ENCODE results near the gene AKR1A1. TPM values are rescaled to one million over a fixed set of nuclear protein-coding genes. Genes with fewer than 3 reads are reported as not detected.

AKR1A1 gene
- polyA plus RNA-seq, 1 experiment: 188 TPM

GRCh38 chr1:45607404-45608074 is 56.9 kb downstream of the AKR1A1 start:
- TF ChIP-seq, protein P1, sequence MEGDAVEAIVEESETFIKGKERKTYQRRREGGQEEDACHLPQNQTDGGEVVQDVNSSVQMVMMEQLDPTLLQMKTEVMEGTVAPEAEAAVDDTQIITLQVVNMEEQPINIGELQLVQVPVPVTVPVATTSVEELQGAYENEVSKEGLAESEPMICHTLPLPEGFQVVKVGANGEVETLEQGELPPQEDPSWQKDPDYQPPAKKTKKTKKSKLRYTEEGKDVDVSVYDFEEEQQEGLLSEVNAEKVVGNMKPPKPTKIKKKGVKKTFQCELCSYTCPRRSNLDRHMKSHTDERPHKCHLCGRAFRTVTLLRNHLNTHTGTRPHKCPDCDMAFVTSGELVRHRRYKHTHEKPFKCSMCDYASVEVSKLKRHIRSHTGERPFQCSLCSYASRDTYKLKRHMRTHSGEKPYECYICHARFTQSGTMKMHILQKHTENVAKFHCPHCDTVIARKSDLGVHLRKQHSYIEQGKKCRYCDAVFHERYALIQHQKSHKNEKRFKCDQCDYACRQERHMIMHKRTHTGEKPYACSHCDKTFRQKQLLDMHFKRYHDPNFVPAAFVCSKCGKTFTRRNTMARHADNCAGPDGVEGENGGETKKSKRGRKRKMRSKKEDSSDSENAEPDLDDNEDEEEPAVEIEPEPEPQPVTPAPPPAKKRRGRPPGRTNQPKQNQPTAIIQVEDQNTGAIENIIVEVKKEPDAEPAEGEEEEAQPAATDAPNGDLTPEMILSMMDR (IDR thresholded peaks at IDR 0.05; ENCODE audit: insufficient read depth, low read depth, low read length): no peak
- no peak for DNase-seq (ENCODE audit: low read depth)
- CTCF ChIA-PET: interaction anchor here (0.7 to 2.0 kb wide), 2 partner anchors 8 to 238 kb away, joined by 3 to 5 read pairs; no protein-coding TSS in a partner anchor
- Histone ChIP-seq H3K36me3 (ENCODE audit: control insufficient read depth, insufficient read depth, low read length) (peaks cover 1% of the 10 kb centered on the region; the same call in 1 of the 2 replicates), H3K4me3 (ENCODE audit: low read depth, low read length) (no peak overlapping the region), H3K27me3 (ENCODE audit: control insufficient read depth, insufficient read depth, low read length) (no peaks in the 10 kb centered on the region)
- POLR2A ChIA-PET: no interaction called here

- TF ChIP-seq, protein P1 (IDR thresholded peaks at IDR 0.05; ENCODE audit: insufficient read depth, low read depth, low read length): no peak
- Histone ChIP-seq H3K4me3 (ENCODE audit: low read depth, low read length) (no peak overlapping the region), H3K27me3 (ENCODE audit: control insufficient read depth, insufficient read depth, low read length) (no peaks in the 10 kb centered on the region), H3K36me3 (ENCODE audit: control insufficient read depth, insufficient read depth, low read length) (peaks cover 1% of the 10 kb centered on the region; the same call in 1 of the 2 replicates)
- DNase-seq (ENCODE audit: low read depth): no peak
- ChIA-PET POLR2A (interaction anchor here (0.5 kb wide), 1 partner anchor 127 kb away, joined by 3 read pairs; no protein-coding TSS in a partner anchor), CTCF (interaction anchor here (1.2 to 2.0 kb wide), 2 partner anchors 9 to 14 kb away, joined by 3 to 5 read pairs; no protein-coding TSS in a partner anchor)
These were observed 57.8 kb downstream of the AKR1A1 start for GRCh38 chr1:45608175-45609156.

GRCh38 chr1:45610589-45611226 is 60.1 kb downstream of the AKR1A1 start:
- Histone ChIP-seq H3K27me3 (ENCODE audit: control insufficient read depth, insufficient read depth, low read length) (no peaks in the 10 kb centered on the region), H3K4me3 (ENCODE audit: low read depth, low read length) (no peak overlapping the region), H3K36me3 (ENCODE audit: control insufficient read depth, insufficient read depth, low read length) (peaks cover 4% of the 10 kb centered on the region; the same call in 1 of the 2 replicates)
- POLR2A ChIA-PET: no interaction called here
- CTCF ChIA-PET: interaction anchor here (0.6 to 1.0 kb wide), 2 partner anchors 10 to 20 kb away, joined by 3 read pairs; no protein-coding TSS in a partner anchor
- TF ChIP-seq, protein P1 (IDR thresholded peaks at IDR 0.05; ENCODE audit: insufficient read depth, low read depth, low read length): no peak
- no peak for DNase-seq (ENCODE audit: low read depth)

DNA sequence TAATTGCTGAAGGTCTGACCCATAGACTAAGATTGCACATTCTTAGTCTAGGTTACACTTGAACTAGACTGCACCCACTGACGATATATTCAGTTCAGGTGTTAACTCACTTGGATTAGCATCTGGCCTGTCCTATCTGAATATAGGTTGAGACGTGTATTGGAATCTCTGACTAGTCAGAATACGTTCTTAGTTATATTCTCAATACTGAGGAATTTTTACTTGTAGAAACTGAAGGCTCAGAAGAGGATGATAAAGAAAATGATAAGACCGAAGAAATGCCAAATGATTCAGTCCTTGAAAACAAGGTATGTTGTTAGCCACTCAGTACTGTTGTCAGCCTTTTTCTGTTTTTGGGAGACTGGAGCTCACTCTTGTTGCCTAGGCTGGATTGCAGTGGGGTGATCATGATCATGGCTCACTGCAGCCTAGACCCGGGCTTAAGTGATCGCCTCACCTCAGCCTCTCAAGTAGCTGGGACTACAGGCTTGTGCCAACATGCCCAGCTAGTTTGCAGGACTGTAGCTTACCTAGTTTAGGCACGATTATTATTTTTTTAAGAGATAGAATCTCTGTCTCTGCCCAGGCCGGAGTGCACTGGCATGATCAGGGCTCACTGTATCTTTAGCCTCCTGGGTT is 62.4 kb downstream of the AKR1A1 start:
- TF ChIP-seq, protein P1 (IDR thresholded peaks at IDR 0.05; ENCODE audit: insufficient read depth, low read depth, low read length): no peak
- Histone ChIP-seq H3K27me3 (ENCODE audit: control insufficient read depth, insufficient read depth, low read length) (no peaks in the 10 kb centered on the region), H3K4me3 (ENCODE audit: low read depth, low read length) (no peak overlapping the region), H3K36me3 (ENCODE audit: control insufficient read depth, insufficient read depth, low read length) (peaks cover 13% of the 10 kb centered on the region)
- POLR2A ChIA-PET: no interaction called here
- CTCF ChIA-PET: no interaction called here
- no peak for DNase-seq (ENCODE audit: low read depth)

Measured in BJ (cell line).